GM21737 (cell line): Measurements from ENCODE around the gene CDH4.

Source experiments
- ATAC-seq: cut with Tn5 transposase; IDR thresholded peaks from one replicate; pipeline ENCODE4 v1.9.1; 2021; ENCODE audit warnings: mild to moderate bottlenecking, moderate library complexity; ENCODE audit not compliant: unreplicated experiment

Gene CDH4

DNA sequence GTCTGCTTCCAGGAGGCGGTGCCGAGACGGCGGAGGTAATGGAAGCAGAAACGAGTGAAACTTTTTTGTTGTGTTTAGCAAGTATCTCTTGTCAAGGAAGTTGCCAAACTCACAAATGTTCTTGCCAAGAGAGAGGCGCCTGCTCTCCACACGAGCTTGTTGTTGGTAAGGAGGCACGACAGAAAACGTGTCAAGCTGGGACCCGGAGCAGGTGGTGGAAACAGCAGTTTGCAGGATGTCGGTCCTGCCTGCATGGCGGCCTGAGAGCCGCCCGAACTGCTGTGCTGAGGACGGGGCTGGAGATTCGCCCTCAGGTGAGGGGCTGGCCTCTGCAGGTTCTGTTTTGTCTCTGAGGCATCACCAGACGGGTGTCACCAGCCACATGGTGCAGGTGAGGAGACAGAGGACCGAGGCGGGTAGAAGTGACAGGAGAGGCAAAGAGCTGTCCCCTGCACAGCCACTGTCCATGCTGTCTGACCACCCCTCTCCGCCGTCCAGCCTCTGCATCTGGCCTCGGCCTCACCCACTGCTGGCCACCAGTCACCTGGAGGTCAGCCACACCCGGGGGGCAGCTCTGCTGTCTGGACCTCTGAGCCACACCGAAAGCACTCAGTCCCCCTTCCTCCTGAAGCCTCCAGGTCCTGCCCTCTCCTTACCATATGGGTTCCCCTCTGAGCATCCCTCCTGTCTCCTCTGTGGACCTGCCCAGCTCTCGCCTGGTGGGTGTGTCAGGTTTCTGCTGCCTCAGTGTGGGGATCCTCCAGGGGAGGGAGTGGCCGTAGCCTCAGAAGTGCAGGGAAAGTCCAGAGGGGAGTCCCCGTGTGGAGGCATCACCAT lies 552.1 kb downstream of the CDH4 start:
- no peak for ATAC-seq

DNA sequence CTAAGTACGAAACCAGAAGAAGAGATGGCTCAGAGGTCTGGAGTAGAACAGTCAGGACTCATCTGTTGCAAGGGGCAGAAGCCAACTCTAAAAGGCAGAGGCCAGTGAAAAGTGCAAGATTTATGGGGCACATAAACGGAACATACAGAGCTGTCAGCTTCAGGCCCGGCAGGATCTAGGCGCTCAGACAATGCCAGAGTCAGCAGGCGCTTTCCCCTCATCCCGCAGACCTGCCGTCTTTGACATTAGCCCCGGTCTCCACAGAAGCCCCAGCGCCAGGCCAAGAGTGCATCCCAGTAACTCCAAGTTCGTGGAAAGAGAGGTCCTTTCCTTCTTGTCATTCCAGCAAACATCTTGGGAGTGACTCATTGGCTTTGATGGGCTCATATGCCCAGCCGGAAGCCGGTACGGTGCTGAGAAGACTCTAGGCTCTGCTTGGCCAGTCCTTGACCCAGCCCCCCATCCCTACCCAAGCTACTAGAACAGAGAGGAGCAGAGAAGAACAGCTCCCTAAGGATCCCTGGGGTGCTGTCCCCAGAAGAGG lies 552.8 kb downstream of the CDH4 start:
- no peak for ATAC-seq

- no peak for ATAC-seq
Observed at GRCh38 chr20:61805365-61805764, 553.3 kb downstream of the CDH4 start.

DNA sequence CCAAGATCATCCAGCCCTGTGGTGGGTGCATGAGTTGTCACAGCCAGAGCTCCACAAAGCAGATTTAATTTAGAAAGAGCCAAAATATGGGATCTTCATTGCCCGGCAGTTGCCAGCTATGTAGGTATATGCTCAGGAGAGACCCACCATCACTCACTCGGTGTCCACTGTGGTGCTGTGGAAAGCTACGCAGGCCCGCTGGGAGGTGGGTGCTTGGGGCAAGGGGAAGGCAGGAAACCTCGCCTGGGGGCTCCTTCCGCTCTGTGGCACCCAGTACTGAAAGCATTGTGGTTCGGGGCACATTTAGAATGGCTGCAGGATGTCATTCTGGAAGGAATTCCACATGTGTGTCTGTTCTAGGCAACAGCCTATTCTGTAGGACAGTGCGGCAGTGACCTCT lies 553.7 kb downstream of the CDH4 start:
- ATAC-seq: no peak

GRCh38 chr20:61806314-61806713 lies 554.3 kb downstream of the CDH4 start:
- no peak for ATAC-seq

GRCh38 chr20:61806995-61807394 lies 554.9 kb downstream of the CDH4 start:
- ATAC-seq: no peak

DNA sequence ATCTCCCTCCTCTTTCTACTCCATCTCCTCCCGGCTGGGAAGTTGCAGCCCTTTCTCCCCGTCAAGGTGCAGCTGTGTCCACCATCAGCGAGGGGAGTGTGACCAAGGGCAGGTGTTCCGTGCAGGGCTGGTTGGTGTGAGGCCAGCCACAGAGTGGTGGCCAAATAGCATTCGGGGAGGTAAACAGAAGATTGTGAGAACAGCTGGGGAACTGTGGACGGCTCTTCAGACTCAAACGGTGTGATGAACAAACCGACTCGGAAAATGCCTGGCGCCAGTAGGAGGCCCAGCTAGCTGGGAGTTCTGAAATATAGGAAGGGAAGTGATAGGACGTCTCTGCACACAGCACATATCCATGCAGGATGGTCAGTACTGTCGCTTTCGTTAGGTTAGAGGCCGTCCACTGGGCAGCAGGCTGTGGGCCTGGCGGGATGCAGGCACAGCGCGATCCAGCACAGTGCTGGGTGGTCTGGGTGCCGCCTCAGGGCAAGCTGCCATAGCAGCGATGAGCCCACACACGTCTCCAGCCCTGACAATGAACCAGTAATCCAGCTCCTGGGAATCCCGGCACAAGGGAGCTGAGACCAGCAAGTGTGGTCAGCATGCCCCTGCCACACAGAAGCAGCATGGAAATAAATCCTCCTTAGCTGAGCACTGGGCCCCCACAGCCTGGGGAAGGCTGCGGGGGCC lies 555.6 kb downstream of the CDH4 start:
- ATAC-seq: no peak

GRCh38 chr20:61808447-61808846 lies 556.4 kb downstream of the CDH4 start:
- no peak for ATAC-seq

DNA sequence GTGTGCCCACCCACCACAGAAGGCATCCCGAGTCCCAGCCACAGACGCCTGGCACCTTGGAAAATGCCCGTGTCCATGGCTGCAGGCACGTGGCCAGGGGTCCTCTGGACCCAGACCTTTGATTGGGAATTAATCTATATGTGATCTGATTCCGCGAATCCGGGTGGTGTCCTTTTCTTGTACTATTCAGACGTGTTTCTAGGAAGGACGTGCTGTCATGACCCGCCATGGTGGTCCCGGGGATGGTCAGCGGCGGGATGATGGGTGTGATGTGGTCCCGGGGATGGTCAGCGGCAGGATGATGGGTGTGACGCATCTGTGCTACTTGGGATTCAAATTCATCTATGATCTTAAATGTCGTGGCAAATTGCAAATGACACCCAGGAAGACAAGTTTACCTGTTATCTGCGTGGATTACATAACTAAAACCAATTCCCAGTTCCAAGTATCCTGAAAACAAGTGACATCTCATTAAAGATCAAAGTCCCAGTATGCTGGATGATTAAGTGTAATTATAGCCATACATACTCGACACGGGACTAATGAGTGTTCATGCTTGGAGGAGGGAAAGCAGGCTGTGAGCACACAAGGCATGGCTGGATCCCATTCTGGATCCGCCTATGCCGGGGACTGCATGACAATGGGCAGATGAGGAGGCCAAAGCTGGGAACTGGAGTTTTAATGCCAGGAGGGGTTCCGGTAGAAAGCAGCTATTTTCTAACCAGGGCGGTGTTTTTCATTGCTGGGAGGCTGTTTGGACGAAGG lies 557.1 kb downstream of the CDH4 start:
- ATAC-seq: no peak

DNA sequence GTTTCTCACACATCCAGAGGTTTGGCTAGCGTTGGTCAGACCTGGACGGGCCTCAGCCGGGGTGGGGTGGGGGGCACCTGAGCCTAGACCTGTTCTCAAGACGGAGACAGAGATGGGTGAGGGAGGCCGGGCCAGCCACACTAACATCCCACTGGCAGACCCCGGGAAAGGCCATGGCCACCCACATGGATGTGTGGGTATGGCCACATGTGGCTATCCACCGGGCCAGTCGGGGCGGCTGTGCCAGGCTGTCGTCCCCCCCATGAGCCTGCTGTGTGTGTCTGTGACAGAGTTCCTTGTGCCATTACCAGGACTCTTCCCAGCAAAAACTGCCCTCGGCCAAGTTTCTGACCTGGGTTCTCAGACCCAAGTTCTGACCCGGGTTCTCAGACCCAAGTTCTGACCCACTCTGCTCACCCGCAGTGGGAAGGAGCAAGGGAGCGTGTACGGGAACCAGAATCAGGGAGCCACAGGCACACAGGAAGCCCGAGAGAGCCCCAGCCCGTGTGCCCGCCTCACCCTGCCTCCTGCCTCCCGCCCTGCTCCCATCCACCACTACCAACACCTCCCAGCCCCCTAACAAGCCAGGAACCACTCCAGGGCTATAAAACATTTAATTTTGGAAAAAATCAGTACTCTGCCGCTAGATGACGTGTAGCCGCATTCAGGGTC lies 558.1 kb downstream of the CDH4 start:
- ATAC-seq: no peak

- ATAC-seq: no peak
Observed at GRCh38 chr20:61810738-61811135, 558.7 kb downstream of the CDH4 start.

- ATAC-seq: no peak
Observed at GRCh38 chr20:61811166-61811565, 559.1 kb downstream of the CDH4 start.

- ATAC-seq: no peak
Observed at GRCh38 chr20:61812121-61812844, 560.2 kb downstream of the CDH4 start.

GRCh38 chr20:61812845-61813485 lies 560.9 kb downstream of the CDH4 start:
- ATAC-seq: no peak

- ATAC-seq: no peak
Observed at GRCh38 chr20:61813791-61814190, 561.7 kb downstream of the CDH4 start.

DNA sequence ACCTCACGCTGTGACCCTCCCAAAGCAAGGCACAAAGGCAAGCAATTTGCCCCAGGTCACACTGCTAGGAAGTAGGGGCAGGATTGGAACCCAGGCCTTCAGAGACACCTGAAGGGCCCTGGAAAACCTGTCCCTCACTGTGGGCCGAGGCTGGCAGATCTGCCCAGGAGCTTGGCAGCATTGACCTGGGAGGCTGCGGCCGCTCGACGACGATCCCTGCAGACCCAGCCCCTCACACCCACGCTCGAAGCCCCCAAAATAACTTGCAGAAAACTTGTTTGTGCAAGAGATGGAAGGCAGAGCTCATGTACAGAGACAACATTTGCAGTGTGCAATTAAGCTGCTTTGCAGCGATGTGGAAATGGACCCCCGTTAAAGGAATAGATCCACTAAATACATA lies 562.2 kb downstream of the CDH4 start:
- no peak for ATAC-seq

DNA sequence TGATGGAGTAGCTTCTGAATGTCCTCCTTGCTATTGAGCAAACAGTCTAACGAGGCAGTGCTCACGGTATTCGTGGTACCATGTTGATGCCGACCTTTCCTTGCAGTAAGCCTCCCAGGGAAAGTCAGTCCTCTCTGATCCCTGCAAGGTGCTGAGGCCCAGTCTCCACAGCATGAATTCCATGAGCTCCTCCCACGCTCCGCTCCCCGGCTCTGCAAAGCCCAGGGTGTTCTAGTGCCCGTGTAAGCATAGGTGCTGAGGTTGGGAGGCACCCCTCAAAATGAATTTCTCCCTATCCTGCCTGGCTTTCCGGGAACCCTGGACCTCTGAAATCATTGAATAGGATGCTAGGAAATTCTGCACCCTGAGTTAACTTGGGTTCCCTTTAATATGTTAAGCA lies 562.7 kb downstream of the CDH4 start:
- ATAC-seq: no peak

GRCh38 chr20:61815176-61815575 lies 563.1 kb downstream of the CDH4 start:
- ATAC-seq: no peak

DNA sequence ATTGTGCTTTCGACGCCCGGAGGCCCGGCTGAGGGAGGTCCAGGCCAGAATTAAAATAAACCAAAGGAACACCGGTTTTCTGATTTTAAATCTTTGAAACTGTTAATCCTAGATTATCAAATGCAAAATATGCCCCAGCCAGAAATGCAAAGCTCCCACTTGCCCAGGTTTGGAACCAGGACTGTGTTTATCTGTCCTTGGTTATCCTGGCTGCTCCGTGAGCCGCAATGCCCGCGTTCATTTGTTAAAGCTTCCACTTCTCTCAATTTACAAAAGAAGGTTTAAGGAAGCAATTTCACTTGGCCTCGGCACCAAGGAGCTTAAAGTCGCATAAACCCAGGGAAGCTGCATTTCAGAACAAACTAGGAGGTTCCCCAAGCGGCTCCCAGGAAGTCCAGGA lies 563.6 kb downstream of the CDH4 start:
- ATAC-seq: no peak
